ENCODE results near the gene MEIS2. TPM values are rescaled to one million over a fixed set of nuclear protein-coding genes. Genes with fewer than 3 reads are reported as not detected.

The MEIS2 gene
- 59.9 and 67.9 TPM in 2 replicates for total RNA-seq

DNA sequence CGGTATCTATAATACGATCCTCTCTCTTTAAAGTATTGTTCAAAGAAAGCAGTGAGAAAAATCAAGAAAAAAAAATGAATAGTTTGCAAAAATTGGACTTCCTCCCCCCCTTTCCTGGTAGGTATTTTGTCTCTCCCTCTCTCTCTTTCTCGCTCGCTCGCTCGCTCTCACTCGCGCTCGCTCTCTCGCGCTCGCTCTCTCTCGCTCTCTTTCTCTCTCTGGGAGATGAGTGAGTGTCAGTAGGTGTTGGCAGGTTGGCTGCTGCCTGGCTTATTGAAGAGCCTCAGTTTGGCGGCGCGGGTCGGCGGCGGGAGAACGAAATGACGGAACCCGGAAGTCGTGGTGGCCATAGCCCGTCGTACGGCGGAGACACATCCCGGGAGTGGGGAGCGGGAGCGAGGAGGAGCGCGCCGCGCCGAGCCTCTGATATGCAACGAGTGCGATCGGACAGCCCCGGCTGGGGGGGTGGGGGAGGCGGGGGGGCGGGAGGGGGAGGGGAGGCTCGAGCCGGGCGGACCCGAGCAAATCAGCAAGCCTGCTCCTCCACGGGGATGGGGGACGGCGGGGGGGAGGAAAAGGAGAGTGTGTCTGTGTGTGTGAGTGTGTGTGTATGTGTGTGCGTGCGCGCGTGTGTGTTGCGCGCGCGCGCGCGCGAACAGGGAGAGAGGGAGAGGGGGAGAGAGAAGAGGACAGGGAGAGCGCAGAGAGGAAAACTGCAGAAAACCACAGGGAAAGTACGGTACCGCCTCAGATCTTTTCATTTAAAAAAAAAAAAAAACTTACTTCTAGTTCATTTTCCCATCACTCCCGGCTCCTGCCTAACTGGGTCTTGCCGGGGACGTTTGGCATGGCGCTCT is at the start of gene MEIS2:
Gene MEIS2, minus strand, starts transcription at position 441 of the 857 bp plus-strand sequence. CDS start 1,083 bp downstream, outside the sequence.

